ENCODE data around the gene SCFD2. TPM values are rescaled to one million over a fixed set of nuclear protein-coding genes. Genes with fewer than 3 reads are reported as not detected.

Gene SCFD2
- total RNA-seq, 1 experiment from 2014 or later = 12.4 TPM

- TF ChIP-seq E2F5 (CRISPR knock-in tag; IDR thresholded peaks at IDR 0.05) = no peak
- no peak for TF ChIP-seq HMGXB4 (CRISPR knock-in tag; IDR thresholded peaks at IDR 0.05)
- no peak for TF ChIP-seq AFF4 (CRISPR knock-in tag; IDR thresholded peaks at IDR 0.05; ENCODE audit: borderline replicate concordance)
- TF ChIP-seq, protein P1, sequence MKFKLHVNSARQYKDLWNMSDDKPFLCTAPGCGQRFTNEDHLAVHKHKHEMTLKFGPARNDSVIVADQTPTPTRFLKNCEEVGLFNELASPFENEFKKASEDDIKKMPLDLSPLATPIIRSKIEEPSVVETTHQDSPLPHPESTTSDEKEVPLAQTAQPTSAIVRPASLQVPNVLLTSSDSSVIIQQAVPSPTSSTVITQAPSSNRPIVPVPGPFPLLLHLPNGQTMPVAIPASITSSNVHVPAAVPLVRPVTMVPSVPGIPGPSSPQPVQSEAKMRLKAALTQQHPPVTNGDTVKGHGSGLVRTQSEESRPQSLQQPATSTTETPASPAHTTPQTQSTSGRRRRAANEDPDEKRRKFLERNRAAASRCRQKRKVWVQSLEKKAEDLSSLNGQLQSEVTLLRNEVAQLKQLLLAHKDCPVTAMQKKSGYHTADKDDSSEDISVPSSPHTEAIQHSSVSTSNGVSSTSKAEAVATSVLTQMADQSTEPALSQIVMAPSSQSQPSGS (CRISPR knock-in tag; IDR thresholded peaks at IDR 0.05; ENCODE audit: borderline replicate concordance, low read depth) = no peak
Measured at GRCh38 chr4:53012738-53013137, 353.1 kb downstream of the SCFD2 start (continued).

GRCh38 chr4:53011259-53011905 lies 354.5 kb downstream of the SCFD2 start:
- no peaks in the 10 kb centered on the region for H3K36me3 Mint-ChIP-seq
- no peaks in the 10 kb centered on the region for H3K27me3 Mint-ChIP-seq (ENCODE audit: low read depth)
- no peak overlapping the region for H3K4me3 Mint-ChIP-seq
- peaks cover 6% of the 10 kb centered on the region for H3K9me3 Mint-ChIP-seq
- H3K27ac Mint-ChIP-seq = no peak overlapping the region
- H3K4me1 Mint-ChIP-seq = peaks cover 8% of the 10 kb centered on the region; the same call in 1 of the 2 replicates
- TF ChIP-seq SMAD3 (CRISPR knock-in tag; IDR thresholded peaks at IDR 0.05; ENCODE audit: borderline replicate concordance) (no peak), ZNF121 (CRISPR knock-in tag; IDR thresholded peaks at IDR 0.05) (no peak), KAT7 (CRISPR knock-in tag; IDR thresholded peaks at IDR 0.05; ENCODE audit: borderline replicate concordance) (no peak), ESRRA (CRISPR knock-in tag; IDR thresholded peaks at IDR 0.05; ENCODE audit: borderline replicate concordance) (no peak), MYBL2 (CRISPR knock-in tag; IDR thresholded peaks at IDR 0.05) (no peak), AFF4 (CRISPR knock-in tag; IDR thresholded peaks at IDR 0.05; ENCODE audit: borderline replicate concordance) (no peak), JUN (CRISPR knock-in tag; IDR thresholded peaks at IDR 0.05) (no peak), ZNF425 (CRISPR knock-in tag; conservative IDR thresholded peaks at IDR 0.05) (no peak)
- TF ChIP-seq, protein P2, sequence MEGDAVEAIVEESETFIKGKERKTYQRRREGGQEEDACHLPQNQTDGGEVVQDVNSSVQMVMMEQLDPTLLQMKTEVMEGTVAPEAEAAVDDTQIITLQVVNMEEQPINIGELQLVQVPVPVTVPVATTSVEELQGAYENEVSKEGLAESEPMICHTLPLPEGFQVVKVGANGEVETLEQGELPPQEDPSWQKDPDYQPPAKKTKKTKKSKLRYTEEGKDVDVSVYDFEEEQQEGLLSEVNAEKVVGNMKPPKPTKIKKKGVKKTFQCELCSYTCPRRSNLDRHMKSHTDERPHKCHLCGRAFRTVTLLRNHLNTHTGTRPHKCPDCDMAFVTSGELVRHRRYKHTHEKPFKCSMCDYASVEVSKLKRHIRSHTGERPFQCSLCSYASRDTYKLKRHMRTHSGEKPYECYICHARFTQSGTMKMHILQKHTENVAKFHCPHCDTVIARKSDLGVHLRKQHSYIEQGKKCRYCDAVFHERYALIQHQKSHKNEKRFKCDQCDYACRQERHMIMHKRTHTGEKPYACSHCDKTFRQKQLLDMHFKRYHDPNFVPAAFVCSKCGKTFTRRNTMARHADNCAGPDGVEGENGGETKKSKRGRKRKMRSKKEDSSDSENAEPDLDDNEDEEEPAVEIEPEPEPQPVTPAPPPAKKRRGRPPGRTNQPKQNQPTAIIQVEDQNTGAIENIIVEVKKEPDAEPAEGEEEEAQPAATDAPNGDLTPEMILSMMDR (IDR thresholded peaks at IDR 0.05) = no peak
- TF ChIP-seq, protein P3, sequence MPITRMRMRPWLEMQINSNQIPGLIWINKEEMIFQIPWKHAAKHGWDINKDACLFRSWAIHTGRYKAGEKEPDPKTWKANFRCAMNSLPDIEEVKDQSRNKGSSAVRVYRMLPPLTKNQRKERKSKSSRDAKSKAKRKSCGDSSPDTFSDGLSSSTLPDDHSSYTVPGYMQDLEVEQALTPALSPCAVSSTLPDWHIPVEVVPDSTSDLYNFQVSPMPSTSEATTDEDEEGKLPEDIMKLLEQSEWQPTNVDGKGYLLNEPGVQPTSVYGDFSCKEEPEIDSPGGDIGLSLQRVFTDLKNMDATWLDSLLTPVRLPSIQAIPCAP (CRISPR knock-in tag; IDR thresholded peaks at IDR 0.05) = no peak
- ATAC-seq (no peak), DNase-seq (ENCODE audit: low spot score) (no peak)
- ChIA-PET POLR2A (no interaction called here), CTCF (interaction anchor here (0.8 to 1.0 kb wide), 3 partner anchors 466 to 1223 kb away, joined by 3 to 5 read pairs (median 3); no protein-coding TSS in a partner anchor)

All from WTC11 (cell line).